ENCODE results near the gene TAS2R38.
"Not testable (repeated sequence)": the region's sequence is repeated elsewhere in the genome, so short reads cannot be mapped to it uniquely, and the experiment has no call there.

Gene TAS2R38

GRCh38 chr7:141973673-141974072 lies at the start of gene TAS2R38:
Gene TAS2R38 (minus strand): TSS chr7:141973773. CDS start chr7:141973689, 84 bp downstream.
- DNase-seq (ENCODE audit: low read depth) = no peak

- DNase-seq (ENCODE audit: low read depth) = no peak
These were observed 44.6 kb upstream of the TAS2R38 start for GRCh38 chr7:142018154-142018553.

- no peak for DNase-seq (ENCODE audit: low read depth)
These were observed 43.9 kb upstream of the TAS2R38 start for GRCh38 chr7:142017451-142017850.

- no peak for DNase-seq (ENCODE audit: low read depth)
These were observed 39.4 kb upstream of the TAS2R38 start for GRCh38 chr7:142012825-142013511.

GRCh38 chr7:142010952-142011548 lies 37.5 kb upstream of the TAS2R38 start:
- DNase-seq (ENCODE audit: low read depth) = no peak

- no peak for DNase-seq (ENCODE audit: low read depth)
These were observed 35.6 kb upstream of the TAS2R38 start for GRCh38 chr7:142009187-142009586.

GRCh38 chr7:142006577-142006976 lies 33.0 kb upstream of the TAS2R38 start:
- DNase-seq (ENCODE audit: low read depth) = no peak

- DNase-seq (ENCODE audit: low read depth) = no peak
These were observed 28.6 kb upstream of the TAS2R38 start for GRCh38 chr7:142002179-142002578.

GRCh38 chr7:142001163-142001874 lies 27.7 kb upstream of the TAS2R38 start:
- DNase-seq (ENCODE audit: low read depth) = peak; percentile 8

- no peak for DNase-seq (ENCODE audit: low read depth)
These were observed 26.7 kb upstream of the TAS2R38 start for GRCh38 chr7:142000244-142000643.

- DNase-seq (ENCODE audit: low read depth) = no peak
These were observed 25.6 kb upstream of the TAS2R38 start for GRCh38 chr7:141999058-141999623.

- DNase-seq (ENCODE audit: low read depth) = no peak
These were observed 19.8 kb upstream of the TAS2R38 start for GRCh38 chr7:141993354-141993753.

GRCh38 chr7:141992688-141993087 lies 19.1 kb upstream of the TAS2R38 start:
- DNase-seq (ENCODE audit: low read depth) = no peak

- no peak for DNase-seq (ENCODE audit: low read depth)
These were observed 18.6 kb upstream of the TAS2R38 start for GRCh38 chr7:141992156-141992555.

GRCh38 chr7:141991140-141991539 lies 17.6 kb upstream of the TAS2R38 start:
- no peak for DNase-seq (ENCODE audit: low read depth)

- no peak for DNase-seq (ENCODE audit: low read depth)
These were observed 16.6 kb upstream of the TAS2R38 start for GRCh38 chr7:141990011-141990725.

GRCh38 chr7:141987803-141988202 lies 14.2 kb upstream of the TAS2R38 start:
- not testable (repeated sequence) for DNase-seq (ENCODE audit: low read depth)

GRCh38 chr7:141986923-141987322 lies 13.3 kb upstream of the TAS2R38 start:
- no peak for DNase-seq (ENCODE audit: low read depth)

- DNase-seq (ENCODE audit: low read depth) = not testable (repeated sequence)
These were observed 12.4 kb upstream of the TAS2R38 start for GRCh38 chr7:141985926-141986325.

- no peak for DNase-seq (ENCODE audit: low read depth)
These were observed 6.0 kb upstream of the TAS2R38 start for GRCh38 chr7:141979568-141979967.

GRCh38 chr7:141978351-141978750 lies 4.8 kb upstream of the TAS2R38 start:
- no peak for DNase-seq (ENCODE audit: low read depth)

Data from amniotic epithelial cell (primary cell).